Activated naive CD8-positive, alpha-beta T cell treated with anti-CD3 and anti-CD28 coated beads for 36 hours (primary cell): ENCODE results near the gene CHSY3. TPM values are rescaled to one million over a fixed set of nuclear protein-coding genes. Genes with fewer than 3 reads are reported as not detected.

Experiments
- DNase-seq: peaks from one replicate; pipeline ENCODE4 v3.0.0; 2021
- H3K27ac Mint-ChIP-seq: one replicate; pipeline ENCODE4 v1.8.0; 2022; ENCODE audit warnings: mild to moderate bottlenecking, moderate library complexity, mixed read lengths
- H3K27me3 Mint-ChIP-seq: one replicate; pipeline ENCODE4 v1.8.0; 2022; ENCODE audit warnings: mild to moderate bottlenecking, mixed read lengths
- H3K36me3 Mint-ChIP-seq: one replicate; pipeline ENCODE4 v1.8.0; 2021; ENCODE audit warnings: mild to moderate bottlenecking, mixed read lengths
- H3K4me1 Mint-ChIP-seq: one replicate; pipeline ENCODE4 v1.8.0; 2021; ENCODE audit warnings: mixed read lengths
- H3K4me3 Mint-ChIP-seq: one replicate; pipeline ENCODE4 v1.8.0; 2022; ENCODE audit warnings: mild to moderate bottlenecking, moderate library complexity, mixed read lengths
- H3K9me3 Mint-ChIP-seq: one replicate; pipeline ENCODE4 v1.8.0; 2022; ENCODE audit warnings: mixed read lengths
- total RNA-seq, 2 experiments: library from RNA; stranded (reverse); gene quantifications; one replicate each; pipeline ENCODE4 v1.2.3, GENCODE V29; 2021

The CHSY3 gene
- total RNA-seq, 2 experiments from 2014 or later: not detected

- Mint-ChIP-seq H3K27me3 (peaks cover 8% of the 10 kb centered on the region), H3K36me3 (no peaks in the 10 kb centered on the region), H3K9me3 (peaks cover 1% of the 10 kb centered on the region), H3K4me3 (no peak overlapping the region), H3K4me1 (no peaks in the 10 kb centered on the region), H3K27ac (no peak overlapping the region)
- no peak for DNase-seq
These were observed 13.0 kb downstream of the CHSY3 start for GRCh38 chr5:129917224-129917623.

GRCh38 chr5:129921204-129921603 is 16.9 kb downstream of the CHSY3 start:
- Mint-ChIP-seq H3K4me3 (no peak overlapping the region), H3K27me3 (no peaks in the 10 kb centered on the region), H3K4me1 (no peaks in the 10 kb centered on the region), H3K36me3 (no peaks in the 10 kb centered on the region), H3K27ac (no peak overlapping the region), H3K9me3 (peaks cover 1% of the 10 kb centered on the region)
- DNase-seq: no peak

- no peak for DNase-seq
- no peaks in the 10 kb centered on the region for H3K36me3 Mint-ChIP-seq
- peaks cover 3% of the 10 kb centered on the region for H3K27me3 Mint-ChIP-seq
- H3K4me1 Mint-ChIP-seq: no peaks in the 10 kb centered on the region
- H3K4me3 Mint-ChIP-seq: no peak overlapping the region
- no peaks in the 10 kb centered on the region for H3K9me3 Mint-ChIP-seq
- H3K27ac Mint-ChIP-seq: no peak overlapping the region
These were observed 26.0 kb downstream of the CHSY3 start for GRCh38 chr5:129930221-129930620.

DNA sequence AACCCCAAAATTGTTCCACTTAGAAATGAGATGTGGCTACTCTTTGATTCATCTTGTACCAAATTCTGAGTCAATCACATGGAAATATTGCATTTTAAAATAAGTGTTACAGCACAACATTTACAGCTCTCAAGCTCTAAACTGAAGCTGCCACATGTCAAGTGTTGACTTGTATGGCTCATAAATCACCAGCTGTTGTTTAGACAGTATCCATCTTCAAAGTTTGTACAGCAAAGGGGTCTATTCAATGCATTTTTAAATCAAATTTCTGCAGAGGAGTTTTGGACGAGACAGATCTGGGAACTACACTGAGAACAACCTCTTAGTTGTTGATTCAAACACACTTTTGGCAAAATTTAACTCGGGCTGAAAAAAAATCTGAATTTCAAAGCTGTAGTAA is 31.4 kb downstream of the CHSY3 start:
- Mint-ChIP-seq H3K4me3 (no peak overlapping the region), H3K27me3 (peaks cover 3% of the 10 kb centered on the region), H3K4me1 (no peaks in the 10 kb centered on the region), H3K27ac (no peak overlapping the region), H3K36me3 (no peaks in the 10 kb centered on the region), H3K9me3 (peaks cover 12% of the 10 kb centered on the region)
- DNase-seq: no peak

GRCh38 chr5:129938077-129938476 is 33.8 kb downstream of the CHSY3 start:
- H3K27me3 Mint-ChIP-seq: peaks cover 4% of the 10 kb centered on the region
- DNase-seq: no peak
- H3K36me3 Mint-ChIP-seq: no peaks in the 10 kb centered on the region
- H3K4me3 Mint-ChIP-seq: no peak overlapping the region
- no peaks in the 10 kb centered on the region for H3K4me1 Mint-ChIP-seq
- H3K27ac Mint-ChIP-seq: no peak overlapping the region
- peaks cover 12% of the 10 kb centered on the region for H3K9me3 Mint-ChIP-seq

DNA sequence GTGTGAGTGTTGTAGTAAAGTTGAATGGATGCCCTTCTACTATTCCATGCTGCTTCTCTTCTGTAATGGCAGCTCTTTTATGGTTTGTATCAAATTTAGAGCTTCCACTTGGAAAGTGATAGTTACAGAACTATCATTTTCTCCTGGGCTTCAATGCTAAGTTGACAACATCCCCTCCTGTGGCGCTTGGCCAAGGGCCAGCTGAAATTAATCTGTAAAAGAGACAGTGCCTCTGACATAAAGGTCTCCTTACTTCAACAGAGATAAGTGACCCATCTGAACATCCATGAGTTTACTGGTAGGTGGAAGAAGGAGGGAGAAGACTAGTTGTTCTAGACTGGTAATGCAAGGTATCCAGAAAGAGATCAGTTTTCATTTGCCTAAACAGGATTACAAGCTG is 39.7 kb downstream of the CHSY3 start:
- Mint-ChIP-seq H3K27ac (no peak overlapping the region), H3K4me3 (no peak overlapping the region), H3K27me3 (peaks cover 4% of the 10 kb centered on the region), H3K9me3 (no peaks in the 10 kb centered on the region), H3K4me1 (no peaks in the 10 kb centered on the region), H3K36me3 (no peaks in the 10 kb centered on the region)
- DNase-seq: no peak

DNA sequence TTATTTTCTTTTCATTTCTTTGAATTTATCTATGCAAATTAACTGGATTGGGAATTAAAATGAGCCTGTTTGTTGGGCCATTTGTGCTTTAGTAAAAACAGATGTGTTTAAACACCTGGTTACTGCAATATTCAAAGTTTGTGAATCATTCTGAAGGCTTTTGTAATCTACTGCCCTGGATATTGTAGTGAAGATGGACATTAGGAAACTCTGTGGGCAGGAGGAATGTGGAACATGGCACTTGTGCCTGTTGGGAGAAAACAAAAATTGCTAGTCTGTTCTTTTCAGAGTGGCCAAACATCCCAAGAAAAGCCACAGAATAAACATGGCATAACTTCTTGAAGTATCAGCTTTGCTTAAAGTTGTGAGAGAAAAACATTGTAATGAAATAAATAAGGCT is 40.8 kb downstream of the CHSY3 start:
- Mint-ChIP-seq H3K9me3 (no peaks in the 10 kb centered on the region), H3K4me1 (no peaks in the 10 kb centered on the region)

DNA sequence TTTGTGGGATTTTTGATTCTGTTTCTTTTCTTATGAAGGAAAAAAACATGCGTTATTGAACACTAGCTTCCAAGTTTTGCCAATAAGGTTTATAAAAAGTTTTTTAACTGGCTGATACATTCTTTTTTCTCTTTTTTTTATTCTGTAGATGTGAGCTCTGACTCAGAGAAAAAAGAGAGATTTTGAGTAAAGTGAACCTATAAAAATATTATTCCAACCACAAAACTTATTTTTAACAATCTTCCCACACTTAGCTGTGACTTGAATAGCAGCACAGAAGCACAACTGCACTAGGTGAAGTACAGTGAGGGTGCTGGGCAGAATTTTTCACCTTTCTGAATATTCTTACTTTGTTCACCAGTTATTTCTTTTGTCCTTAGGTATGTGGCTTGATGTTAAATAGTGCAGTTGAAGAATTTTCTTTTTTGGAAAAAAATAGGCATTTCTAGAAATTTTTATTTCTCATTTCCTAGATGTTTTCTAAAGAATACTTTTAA is 41.6 kb downstream of the CHSY3 start:
- no peak overlapping the region for H3K4me3 Mint-ChIP-seq
- no peak for DNase-seq
- peaks cover 4% of the 10 kb centered on the region for H3K27me3 Mint-ChIP-seq
- H3K9me3 Mint-ChIP-seq: no peaks in the 10 kb centered on the region
- H3K27ac Mint-ChIP-seq: no peak overlapping the region
- H3K36me3 Mint-ChIP-seq: no peaks in the 10 kb centered on the region
- no peaks in the 10 kb centered on the region for H3K4me1 Mint-ChIP-seq

More for the DNA sequence above, 40.8 kb downstream of the CHSY3 start:
- H3K27ac Mint-ChIP-seq: no peak overlapping the region
- no peak for DNase-seq
- no peaks in the 10 kb centered on the region for H3K36me3 Mint-ChIP-seq
- H3K4me3 Mint-ChIP-seq: no peak overlapping the region
- peaks cover 4% of the 10 kb centered on the region for H3K27me3 Mint-ChIP-seq

DNA sequence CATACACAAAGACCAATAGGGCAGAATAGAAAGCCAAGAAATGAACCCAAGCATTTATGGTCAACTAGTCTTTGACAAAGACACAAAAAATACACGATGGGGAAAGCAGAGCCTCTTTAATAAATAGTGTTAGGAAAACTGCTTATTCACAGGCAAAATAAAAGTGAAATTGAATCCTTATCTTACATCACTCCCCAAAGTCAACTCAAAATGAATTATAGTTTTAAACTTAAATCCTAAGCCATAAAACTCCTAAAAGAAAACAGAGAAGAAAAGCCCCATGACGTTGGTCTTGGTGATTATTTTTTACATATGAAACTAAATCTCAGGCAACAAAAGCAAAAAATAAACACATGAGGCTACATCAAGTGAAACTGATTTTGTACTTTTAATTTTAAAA is 46.8 kb downstream of the CHSY3 start:
- H3K36me3 Mint-ChIP-seq: no peaks in the 10 kb centered on the region

GRCh38 chr5:129958581-129958980 is 54.3 kb downstream of the CHSY3 start:
- Mint-ChIP-seq H3K4me3 (no peak overlapping the region), H3K9me3 (peaks cover 11% of the 10 kb centered on the region), H3K4me1 (no peaks in the 10 kb centered on the region), H3K36me3 (no peaks in the 10 kb centered on the region), H3K27me3 (peaks cover 3% of the 10 kb centered on the region), H3K27ac (no peak overlapping the region)
- no peak for DNase-seq

More for the DNA sequence above, 46.8 kb downstream of the CHSY3 start:
- Mint-ChIP-seq H3K9me3 (peaks cover 16% of the 10 kb centered on the region), H3K4me1 (no peaks in the 10 kb centered on the region), H3K27me3 (no peaks in the 10 kb centered on the region), H3K27ac (no peak overlapping the region), H3K4me3 (no peak overlapping the region)
- no peak for DNase-seq

DNA sequence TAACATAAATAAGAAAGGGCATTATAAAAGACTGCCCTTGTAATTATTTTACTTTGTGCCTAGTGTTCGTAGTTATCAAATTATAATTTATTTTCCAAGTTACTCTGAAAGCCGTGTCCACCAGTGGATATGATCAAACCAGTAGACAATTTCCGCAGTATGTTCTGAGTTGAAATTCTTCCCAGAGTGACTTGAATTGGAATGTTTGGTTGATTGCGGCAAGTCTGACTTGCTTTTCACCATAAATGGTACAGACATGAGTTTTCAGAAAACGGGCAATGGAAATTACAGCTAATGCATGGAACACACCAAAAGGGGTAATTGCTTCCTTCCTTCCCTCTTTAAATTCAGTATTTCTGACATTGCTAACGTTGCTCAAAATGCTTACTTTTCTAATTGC is 56.6 kb downstream of the CHSY3 start:
- Mint-ChIP-seq H3K36me3 (no peaks in the 10 kb centered on the region), H3K4me3 (no peak overlapping the region), H3K9me3 (no peaks in the 10 kb centered on the region), H3K4me1 (no peaks in the 10 kb centered on the region), H3K27me3 (peaks cover 3% of the 10 kb centered on the region), H3K27ac (no peak overlapping the region)
- no peak for DNase-seq

DNA sequence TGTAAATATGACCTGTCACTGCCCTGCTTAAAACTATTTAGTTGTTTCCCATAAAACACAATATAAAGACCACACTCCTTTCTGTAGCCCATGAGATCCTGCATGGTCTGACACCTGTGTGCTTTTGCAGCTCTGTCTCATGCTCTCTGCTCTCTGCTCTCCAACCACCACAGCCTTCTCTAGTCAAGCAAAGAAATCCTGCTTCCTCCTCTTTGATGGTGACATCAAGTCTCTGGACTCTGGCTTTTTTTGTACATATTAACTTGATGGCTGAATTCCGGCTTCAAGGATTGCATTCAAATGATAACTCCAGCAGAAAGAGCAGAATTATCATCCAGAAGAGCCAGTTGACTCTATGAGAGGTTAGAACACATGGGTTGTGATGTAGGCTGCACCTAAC is 58.2 kb downstream of the CHSY3 start:
- peaks cover 3% of the 10 kb centered on the region for H3K27me3 Mint-ChIP-seq
- DNase-seq: no peak
- no peaks in the 10 kb centered on the region for H3K36me3 Mint-ChIP-seq
- no peak overlapping the region for H3K27ac Mint-ChIP-seq
- H3K9me3 Mint-ChIP-seq: no peaks in the 10 kb centered on the region
- H3K4me3 Mint-ChIP-seq: no peak overlapping the region
- H3K4me1 Mint-ChIP-seq: no peaks in the 10 kb centered on the region

- no peak overlapping the region for H3K4me3 Mint-ChIP-seq
- H3K27ac Mint-ChIP-seq: no peak overlapping the region
- no peaks in the 10 kb centered on the region for H3K36me3 Mint-ChIP-seq
- H3K4me1 Mint-ChIP-seq: no peaks in the 10 kb centered on the region
- DNase-seq: no peak
- H3K27me3 Mint-ChIP-seq: peaks cover 3% of the 10 kb centered on the region
- no peaks in the 10 kb centered on the region for H3K9me3 Mint-ChIP-seq
These were observed 59.1 kb downstream of the CHSY3 start for GRCh38 chr5:129963359-129963758.

- Mint-ChIP-seq H3K4me3 (no peak overlapping the region), H3K27ac (no peak overlapping the region), H3K9me3 (no peaks in the 10 kb centered on the region), H3K36me3 (no peaks in the 10 kb centered on the region), H3K27me3 (peaks cover 3% of the 10 kb centered on the region), H3K4me1 (no peaks in the 10 kb centered on the region)
- DNase-seq: no peak
These were observed 61.8 kb downstream of the CHSY3 start for GRCh38 chr5:129966071-129966470.

DNA sequence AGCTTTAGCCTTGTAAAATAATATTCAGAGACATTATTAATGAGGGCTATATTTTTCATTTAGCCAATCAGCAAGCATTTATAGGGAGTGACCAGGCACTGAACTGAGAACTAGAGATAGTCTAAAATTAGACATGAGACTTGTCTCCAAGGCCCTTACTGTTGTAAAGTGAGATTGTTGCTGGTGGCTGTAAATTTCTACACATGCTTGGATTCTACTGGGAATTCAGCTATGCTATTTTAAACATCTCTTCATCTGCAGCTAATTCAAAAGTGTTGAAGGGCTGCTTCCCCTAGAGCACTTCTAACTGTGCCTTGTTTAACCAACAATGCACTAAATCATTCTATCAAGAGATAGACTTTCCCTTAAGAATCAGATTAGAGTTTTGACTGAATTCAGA is 67.4 kb downstream of the CHSY3 start:
- no peak for DNase-seq
- no peaks in the 10 kb centered on the region for H3K36me3 Mint-ChIP-seq
- no peaks in the 10 kb centered on the region for H3K4me1 Mint-ChIP-seq
- H3K27ac Mint-ChIP-seq: no peak overlapping the region
- no peak overlapping the region for H3K4me3 Mint-ChIP-seq
- H3K27me3 Mint-ChIP-seq: no peaks in the 10 kb centered on the region
- no peaks in the 10 kb centered on the region for H3K9me3 Mint-ChIP-seq

- no peaks in the 10 kb centered on the region for H3K36me3 Mint-ChIP-seq
- no peaks in the 10 kb centered on the region for H3K27me3 Mint-ChIP-seq
- H3K9me3 Mint-ChIP-seq: no peaks in the 10 kb centered on the region
- no peak overlapping the region for H3K4me3 Mint-ChIP-seq
- no peak for DNase-seq
- H3K27ac Mint-ChIP-seq: no peak overlapping the region
- H3K4me1 Mint-ChIP-seq: no peaks in the 10 kb centered on the region
These were observed 68.3 kb downstream of the CHSY3 start for GRCh38 chr5:129972465-129973141.
